ENCODE measurements around the gene GIT1.

Gene GIT1

GRCh38 chr17:29588562-29589411 lies 661 bp downstream of the GIT1 start:
- no peak for DNase-seq (ENCODE audit: low read depth)
- no peak for TF ChIP-seq CTCF (conservative IDR thresholded peaks at IDR 0.05; ENCODE audit: control insufficient read depth, insufficient read depth, low read depth, low read length)
- peak overlapping the region; percentile 75 for H3K4me3 ChIP-seq (ENCODE audit: control insufficient read depth, low read depth, low read length)

- peak overlapping the region; percentile 75 for H3K4me3 ChIP-seq (ENCODE audit: control insufficient read depth, low read depth, low read length)
- no peak for DNase-seq (ENCODE audit: low read depth)
- TF ChIP-seq CTCF (conservative IDR thresholded peaks at IDR 0.05; ENCODE audit: control insufficient read depth, insufficient read depth, low read depth, low read length) = no peak
These were observed 1.4 kb downstream of the GIT1 start for GRCh38 chr17:29588017-29588561.

GRCh38 chr17:29587591-29587990 lies 1.9 kb downstream of the GIT1 start:
- no peak for TF ChIP-seq CTCF (conservative IDR thresholded peaks at IDR 0.05; ENCODE audit: control insufficient read depth, insufficient read depth, low read depth, low read length)
- DNase-seq (ENCODE audit: low read depth) = no peak
- peak overlapping the region; percentile 75 for H3K4me3 ChIP-seq (ENCODE audit: control insufficient read depth, low read depth, low read length)

- no peak for TF ChIP-seq CTCF (conservative IDR thresholded peaks at IDR 0.05; ENCODE audit: control insufficient read depth, insufficient read depth, low read depth, low read length)
- no peak overlapping the region for H3K4me3 ChIP-seq (ENCODE audit: control insufficient read depth, low read depth, low read length)
- no peak for DNase-seq (ENCODE audit: low read depth)
These were observed 2.6 kb downstream of the GIT1 start for GRCh38 chr17:29586676-29587469.

GRCh38 chr17:29585080-29585751 lies 4.2 kb downstream of the GIT1 start:
- H3K4me3 ChIP-seq (ENCODE audit: control insufficient read depth, low read depth, low read length) = no peak overlapping the region
- TF ChIP-seq CTCF (conservative IDR thresholded peaks at IDR 0.05; ENCODE audit: control insufficient read depth, insufficient read depth, low read depth, low read length) = peak; percentile 24
- no peak for DNase-seq (ENCODE audit: low read depth)

- DNase-seq (ENCODE audit: low read depth) = no peak
- H3K4me3 ChIP-seq (ENCODE audit: control insufficient read depth, low read depth, low read length) = no peak overlapping the region
- TF ChIP-seq CTCF (conservative IDR thresholded peaks at IDR 0.05; ENCODE audit: control insufficient read depth, insufficient read depth, low read depth, low read length) = no peak
These were observed 4.9 kb downstream of the GIT1 start for GRCh38 chr17:29584452-29585079.
